NCI-H510A treated with DMSO at 0.1 percent for 48 hours (cell line): ENCODE results near the gene FAM120B.
"Not testable (repeated sequence)": the region's sequence is repeated elsewhere in the genome, so short reads cannot be mapped to it uniquely, and the experiment has no call there.

ENCODE experiments used
- DNase-seq: peaks from one replicate; lab custom pipeline; 2025; lab: John Stamatoyannopoulos, UW

The FAM120B gene, protein sequence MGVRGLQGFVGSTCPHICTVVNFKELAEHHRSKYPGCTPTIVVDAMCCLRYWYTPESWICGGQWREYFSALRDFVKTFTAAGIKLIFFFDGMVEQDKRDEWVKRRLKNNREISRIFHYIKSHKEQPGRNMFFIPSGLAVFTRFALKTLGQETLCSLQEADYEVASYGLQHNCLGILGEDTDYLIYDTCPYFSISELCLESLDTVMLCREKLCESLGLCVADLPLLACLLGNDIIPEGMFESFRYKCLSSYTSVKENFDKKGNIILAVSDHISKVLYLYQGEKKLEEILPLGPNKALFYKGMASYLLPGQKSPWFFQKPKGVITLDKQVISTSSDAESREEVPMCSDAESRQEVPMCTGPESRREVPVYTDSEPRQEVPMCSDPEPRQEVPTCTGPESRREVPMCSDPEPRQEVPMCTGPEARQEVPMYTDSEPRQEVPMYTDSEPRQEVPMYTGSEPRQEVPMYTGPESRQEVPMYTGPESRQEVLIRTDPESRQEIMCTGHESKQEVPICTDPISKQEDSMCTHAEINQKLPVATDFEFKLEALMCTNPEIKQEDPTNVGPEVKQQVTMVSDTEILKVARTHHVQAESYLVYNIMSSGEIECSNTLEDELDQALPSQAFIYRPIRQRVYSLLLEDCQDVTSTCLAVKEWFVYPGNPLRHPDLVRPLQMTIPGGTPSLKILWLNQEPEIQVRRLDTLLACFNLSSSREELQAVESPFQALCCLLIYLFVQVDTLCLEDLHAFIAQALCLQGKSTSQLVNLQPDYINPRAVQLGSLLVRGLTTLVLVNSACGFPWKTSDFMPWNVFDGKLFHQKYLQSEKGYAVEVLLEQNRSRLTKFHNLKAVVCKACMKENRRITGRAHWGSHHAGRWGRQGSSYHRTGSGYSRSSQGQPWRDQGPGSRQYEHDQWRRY

DNA sequence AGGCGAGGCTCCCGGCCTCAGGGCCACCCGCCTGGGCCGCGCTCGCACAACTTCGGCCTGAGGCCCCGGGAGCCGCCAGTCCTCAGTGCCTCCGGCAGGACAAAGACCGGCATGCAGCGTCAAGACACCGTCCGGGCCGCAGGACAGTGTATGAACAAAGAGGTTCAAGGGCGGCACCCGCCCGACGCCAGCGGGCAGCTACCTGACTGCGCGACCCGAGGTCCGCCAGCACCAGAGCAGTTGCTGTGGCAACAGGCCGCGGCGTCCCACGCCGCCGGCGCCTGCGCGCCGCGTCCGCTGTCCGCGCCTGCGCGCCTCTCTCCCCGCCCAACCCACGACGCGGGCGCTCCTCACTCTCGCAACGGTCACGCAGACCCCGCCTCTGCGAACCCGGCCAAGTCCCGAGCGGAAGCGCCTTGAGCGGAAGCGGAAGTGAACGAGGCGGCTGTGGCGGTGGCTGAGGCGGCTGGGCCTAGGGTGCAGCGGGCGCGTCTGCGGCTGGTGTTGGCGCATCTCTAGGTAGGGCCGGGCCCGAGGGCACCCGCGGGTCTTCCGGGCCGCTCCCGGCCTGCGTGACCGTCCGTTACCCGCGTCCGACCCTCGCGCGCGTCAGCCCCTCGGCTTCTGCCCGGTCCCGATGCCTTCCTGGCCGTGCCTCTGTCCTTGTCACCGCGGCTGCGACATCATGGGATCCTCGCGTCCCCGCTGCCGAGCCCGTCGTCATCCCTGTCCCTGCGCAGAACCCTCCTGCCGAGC is at the start of gene FAM120B:
Gene FAM120B, plus strand, starts transcription at position 435 of the 756 bp plus-strand sequence. CDS start 10,633 bp downstream, outside the sequence.
- DNase-seq, result peak; percentile 52

DNA sequence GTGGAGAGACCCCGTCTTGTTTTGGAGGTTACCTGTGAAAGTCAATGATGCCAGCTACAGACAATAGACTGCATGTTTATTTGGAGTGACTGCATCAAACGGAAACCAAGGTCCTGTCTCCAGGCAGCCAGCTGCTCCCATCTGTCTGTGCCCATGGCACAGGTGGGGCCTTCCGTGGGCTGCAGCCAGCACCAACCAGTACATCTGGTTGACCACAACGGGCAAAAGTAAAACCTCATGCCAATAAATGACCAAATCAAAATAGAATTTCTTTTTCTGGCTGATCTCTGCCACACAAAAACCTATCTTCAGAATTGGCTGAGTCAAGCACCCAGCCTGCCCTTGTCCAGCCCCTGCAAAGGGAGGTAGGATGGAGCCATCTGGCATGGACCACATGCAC is 49.2 kb upstream of the FAM120B start:
- DNase-seq, result no peak

DNA sequence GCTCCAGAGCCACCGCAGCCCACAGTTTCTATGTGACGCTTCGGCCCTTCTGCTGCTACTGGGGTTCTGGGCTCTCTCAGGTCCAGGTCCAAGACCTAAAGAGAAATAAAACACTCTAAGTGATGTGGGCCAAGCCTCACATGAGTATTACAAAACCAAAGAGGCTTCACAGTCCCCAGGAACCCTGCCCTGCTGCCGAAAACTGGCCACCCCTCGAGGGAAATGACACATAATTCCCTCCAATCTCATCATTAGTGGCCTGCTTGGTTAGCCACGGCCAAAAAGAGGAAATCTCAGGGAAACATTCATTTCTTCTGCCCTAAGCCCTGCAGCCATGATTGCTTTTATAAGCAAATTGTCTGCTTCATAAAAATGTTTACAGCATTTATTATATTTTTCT is 48.2 kb upstream of the FAM120B start:
- no peak for DNase-seq

DNA sequence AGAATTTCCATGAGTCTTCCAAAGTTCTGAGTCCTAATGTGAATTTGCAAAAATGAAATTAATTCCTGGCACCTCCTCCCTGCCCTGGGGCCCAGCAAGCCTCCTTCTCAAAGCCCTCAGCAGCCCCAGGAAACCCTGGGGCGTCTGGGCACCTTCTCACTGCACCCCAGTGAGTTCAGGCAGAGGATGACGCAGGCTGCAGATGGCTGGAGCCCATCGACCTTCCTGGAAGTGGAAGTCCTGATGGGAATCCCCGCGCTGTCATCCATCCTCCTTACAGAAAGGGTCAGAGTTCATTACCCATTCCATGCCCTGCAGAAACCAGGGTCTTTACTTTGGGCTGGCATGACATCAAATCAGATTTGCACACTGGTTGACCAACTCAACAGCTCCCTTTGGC is 47.3 kb upstream of the FAM120B start:
- no peak for DNase-seq

DNA sequence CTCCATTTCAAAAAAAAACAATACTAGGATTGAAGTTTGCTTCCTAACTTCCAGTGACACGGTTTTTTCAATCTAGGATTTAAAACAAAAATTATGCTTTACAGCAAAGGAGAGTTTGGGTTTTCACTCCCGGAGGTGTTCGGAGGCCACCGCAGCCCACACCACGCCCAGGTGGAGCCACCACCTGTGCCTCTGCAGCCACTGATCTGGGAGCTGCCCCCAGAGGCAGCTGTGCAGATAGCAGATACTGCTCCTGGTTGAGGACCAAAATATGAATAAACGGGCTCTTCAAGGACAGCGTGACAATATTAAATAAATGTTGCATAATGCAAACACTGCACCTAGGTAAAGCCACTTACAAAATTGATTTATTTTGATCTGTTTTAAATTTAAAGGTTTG is 45.9 kb upstream of the FAM120B start:
- no peak for DNase-seq

DNA sequence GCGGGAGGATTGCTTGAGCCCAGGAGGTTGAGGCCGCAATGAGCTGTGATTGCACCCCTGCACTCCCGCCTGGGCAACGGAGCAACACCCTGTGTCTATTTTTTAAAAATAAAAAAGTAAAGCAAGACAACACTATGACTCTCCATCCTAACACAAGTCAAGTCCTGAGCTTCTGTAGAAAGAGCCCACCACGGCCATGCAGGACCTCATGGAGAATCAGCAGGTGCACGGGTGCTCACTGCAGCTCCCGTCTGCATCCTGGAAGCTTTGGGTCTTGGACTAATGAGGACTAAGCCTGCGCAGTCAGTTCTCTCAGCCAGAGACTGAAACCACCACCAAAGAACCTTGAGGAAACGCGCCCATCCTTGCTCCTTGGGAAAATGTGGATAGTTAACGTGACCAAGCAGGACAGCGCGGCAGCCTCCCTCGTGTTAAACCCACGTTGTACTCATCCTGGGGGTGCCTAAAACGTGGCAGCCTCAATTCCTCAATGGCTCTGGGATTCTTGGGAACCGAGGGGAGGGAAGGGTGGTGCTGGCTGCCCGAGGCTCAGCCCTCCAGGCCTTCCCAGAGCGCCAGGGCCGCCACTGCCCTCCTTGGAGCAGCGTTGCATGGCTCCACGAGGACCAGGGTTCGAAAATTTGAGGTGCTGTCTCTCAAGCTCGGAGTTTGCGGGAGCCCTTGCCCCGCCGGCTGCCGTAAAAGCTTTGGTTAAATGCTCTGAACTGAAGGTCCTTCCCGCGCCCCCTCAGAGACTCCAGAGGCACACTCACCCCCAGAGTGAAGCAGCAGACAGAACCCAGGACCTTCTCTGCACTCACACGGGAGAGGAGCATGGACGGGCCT is 44.7 kb upstream of the FAM120B start:
- no peak for DNase-seq

DNA sequence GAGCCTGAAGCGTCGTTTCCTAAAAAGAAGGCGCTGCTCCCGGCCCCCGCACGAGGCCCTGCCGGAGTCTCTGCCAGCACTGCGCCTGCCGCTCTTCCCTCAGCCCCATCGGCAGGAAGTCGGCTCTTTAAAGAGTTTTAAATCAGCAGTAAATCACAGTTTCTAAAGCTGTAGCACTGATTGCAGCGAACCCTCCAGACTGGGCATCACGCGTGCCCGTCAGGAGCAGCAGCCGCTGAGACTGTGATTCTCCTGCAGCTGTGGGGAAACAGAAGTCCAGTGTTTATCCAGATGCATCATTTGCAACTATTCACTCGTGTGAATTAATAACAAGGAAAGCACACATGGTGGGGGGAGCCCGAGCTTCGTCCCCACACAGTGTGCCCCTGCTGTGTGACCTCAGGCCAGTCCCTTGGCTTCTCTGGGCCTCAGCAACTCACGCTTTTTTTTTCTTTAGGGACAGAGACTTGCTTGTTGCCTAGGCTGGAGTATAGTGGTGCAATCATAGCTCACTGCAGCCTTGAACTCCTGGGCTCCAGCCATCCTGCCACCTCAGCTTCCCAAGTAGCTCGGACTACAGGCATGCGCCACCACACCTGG is 44.0 kb upstream of the FAM120B start:
- no peak for DNase-seq

DNA sequence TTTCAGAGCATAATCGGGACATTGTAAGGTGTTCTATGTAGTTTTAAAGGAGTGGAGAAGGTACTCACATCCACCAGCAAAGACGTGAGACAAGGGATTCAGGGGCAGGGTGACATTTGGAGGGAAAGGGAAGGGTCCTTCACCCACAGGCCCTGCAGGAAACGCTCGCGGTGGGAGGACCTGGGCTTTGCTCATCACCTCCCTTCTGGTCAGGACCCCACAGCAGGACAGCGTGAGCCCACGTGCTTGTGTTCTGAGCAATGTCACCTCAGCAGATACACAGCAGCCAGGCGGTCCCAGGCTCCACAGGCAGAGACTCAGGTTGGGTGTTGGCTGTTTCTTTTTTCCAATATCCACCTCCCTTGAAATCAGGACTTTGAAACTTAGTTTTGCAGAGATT is 43.1 kb upstream of the FAM120B start:
- no peak for DNase-seq

DNA sequence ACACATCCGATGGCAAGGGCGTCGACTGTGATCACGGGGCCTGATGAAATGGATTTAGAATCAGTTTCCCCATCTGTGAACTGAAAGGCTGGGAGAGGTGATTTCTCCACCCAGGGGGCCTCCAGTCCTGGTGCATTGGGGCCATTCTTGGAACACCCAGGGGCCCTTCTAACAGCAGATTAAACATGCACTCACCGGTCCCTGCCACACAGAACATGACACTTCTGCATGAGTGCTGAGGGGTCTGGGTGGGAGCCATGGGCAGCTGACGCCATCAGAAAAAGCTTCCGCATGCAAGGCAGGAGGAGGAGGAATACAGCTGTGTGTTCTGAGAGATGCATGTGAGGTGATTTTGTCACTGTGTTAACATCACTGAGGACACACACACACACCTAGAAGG is 42.5 kb upstream of the FAM120B start:
- no peak for DNase-seq

DNA sequence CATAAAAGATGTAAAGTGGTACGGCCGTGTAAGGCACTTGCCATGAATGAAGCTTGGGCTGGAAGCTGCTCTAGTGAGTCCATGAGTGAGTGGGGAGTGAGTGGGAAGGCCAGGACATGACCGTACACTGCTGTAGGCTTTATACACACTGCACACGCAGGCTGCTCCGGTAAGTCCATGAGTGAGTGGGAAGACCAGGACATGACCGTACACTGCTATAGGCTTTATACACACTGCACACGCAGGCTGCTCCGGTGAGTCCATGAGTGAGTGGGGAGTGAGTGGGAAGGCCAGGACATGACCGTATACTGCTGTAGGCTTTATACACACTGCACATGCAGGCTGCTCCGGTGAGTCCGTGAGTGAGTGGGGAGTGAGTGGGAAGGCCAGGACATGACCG is 41.9 kb upstream of the FAM120B start:
- DNase-seq, result not testable (repeated sequence)

DNA sequence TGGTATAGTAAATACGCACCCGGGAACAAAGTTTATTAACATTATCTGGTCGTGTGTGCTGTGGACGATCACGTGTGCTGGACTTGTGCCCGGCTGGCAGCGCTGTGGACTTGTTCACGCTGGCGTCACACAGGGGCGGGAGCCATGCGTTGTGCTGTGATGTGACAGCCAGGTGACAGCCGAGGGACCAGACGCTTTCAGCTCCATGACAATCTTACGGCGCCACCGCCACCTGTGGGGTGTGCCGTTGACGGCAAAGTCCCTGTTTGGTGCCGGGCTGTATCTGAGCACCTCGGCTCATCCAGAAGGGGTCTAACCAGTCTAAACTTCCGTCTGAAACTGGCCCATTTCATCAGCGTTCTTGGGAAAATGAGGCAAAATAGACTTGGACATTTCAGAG is 40.9 kb upstream of the FAM120B start:
- no peak for DNase-seq

DNA sequence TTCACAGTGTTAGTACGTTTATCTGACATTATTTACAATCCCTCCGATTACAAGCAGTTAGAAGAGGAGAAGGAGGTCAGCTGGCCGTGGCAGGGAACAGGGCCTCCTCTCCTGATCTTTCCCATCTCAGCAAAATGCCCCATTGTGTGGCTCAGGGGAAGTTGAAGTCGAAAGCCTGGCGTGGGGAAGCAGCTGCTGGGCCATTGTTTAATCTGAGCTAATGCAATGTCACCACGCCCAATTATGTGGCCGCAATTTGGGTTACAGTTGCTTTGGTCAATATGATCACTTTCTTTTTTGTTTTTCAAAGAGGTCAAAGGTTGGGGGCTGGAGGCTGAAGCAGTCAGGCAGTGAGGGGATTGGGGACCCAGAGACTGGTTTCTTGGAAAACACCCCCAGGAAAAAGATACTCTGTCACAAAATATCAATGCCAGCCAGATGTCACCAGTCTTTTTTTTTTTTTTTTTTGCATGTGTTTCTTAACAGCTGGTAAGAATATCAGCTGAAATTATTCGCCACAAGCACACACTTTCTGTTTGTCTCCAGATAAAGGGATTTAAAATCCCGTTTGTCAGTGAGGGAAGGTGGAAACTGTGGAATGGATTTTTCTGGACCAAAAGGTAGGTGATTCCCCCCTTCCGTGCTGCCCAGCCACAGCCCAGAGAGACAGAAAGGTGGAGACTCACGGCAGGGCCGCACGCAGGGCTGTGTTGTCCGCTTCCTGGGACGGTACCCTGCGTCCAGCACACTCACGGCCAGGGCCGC is 40.3 kb upstream of the FAM120B start:
- no peak for DNase-seq

DNA sequence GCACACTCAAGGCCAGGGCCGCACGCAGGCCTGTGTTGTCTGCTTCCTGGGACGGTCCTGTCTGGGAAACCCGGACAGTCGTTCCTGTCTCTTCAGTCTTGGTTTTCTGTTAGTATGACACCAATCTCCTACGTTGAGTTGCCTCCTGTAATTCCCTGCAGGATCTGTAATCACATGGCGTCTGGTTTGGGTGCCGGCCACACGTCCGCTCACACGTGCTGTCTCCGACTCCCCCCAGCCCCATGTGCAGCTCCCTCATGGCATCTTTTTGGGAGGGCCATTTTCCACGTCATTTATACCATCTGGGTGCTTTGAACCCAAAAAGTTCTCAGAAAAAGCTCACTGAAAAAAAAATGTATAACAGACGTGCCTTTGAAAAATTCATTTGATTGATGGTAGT is 38.9 kb upstream of the FAM120B start:
- DNase-seq, result no peak

DNA sequence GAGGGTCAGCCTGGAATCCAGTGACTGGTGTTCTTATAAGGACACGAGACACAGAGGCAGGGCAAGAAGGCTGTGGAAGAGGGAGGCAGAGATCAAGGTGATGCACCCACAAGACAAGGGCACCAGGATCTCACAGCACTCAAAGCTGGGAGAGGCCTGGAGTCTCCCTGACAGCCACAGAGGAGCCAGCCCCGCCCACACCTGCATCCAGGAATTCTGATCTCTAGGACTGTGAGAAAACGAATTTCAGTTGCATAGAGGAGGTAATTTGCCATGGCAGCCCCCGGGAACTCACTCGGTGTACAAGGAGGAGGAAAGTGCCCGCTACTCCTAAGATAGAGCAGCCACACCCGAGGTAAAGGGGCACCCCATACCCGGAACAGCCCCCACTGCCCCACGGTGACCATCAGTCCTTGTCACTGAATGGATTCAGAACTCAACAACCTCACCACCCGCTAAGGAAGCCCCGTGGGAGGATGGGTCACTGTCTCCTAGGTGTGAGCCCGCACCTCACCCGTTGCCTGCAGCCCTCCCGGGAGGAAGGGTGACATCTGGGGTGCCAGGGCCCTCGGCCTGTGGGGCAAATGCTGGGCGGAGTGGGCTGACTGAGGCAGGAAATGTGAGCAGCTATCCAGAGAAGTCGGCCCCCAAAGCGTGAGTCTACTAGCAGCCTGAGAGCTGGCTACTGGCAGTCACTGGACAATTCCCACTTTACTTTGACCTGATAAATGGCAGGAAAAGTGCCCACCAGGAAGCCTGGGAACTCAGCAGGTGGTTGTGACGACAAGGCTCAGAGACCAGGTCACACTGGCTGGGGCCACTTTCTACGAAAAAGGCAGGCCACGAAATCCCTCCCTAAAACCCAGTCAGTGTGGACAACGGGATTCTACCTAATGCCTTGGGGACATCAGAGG is 38.1 kb upstream of the FAM120B start:
- DNase-seq, result no peak

DNA sequence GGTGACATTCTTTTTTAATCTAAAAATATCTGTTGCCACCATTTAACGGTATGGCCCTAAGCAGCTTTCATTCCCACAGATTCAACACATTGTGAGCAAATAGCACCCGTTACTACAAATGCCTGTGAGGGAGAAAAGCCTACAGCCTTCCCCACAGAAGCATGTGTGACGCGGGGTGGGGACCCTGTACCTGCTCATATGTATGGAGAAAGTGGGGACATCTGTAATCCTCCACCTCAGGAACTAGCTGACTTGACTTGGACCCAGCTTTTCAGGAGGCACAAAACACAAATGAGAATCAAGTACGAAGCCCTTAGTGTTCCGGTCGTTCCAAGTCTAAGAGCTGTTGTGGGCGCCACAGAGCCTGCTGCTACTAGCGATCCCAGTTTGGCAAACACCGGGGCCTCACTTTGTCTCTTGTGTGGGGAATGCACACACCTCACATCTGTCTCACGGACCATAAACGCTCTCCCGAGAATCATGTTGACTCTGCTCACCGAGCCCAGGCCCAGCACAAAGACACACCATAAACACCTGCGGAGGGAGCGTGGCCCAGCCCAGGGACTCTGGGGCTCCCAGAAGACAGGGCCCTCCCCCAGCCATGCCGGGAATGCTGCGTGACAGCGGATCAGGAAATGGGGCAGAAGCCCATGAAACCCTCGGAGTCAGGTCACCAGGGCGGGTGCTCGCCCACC is 37.3 kb upstream of the FAM120B start:
- DNase-seq, result peak; percentile 55

DNA sequence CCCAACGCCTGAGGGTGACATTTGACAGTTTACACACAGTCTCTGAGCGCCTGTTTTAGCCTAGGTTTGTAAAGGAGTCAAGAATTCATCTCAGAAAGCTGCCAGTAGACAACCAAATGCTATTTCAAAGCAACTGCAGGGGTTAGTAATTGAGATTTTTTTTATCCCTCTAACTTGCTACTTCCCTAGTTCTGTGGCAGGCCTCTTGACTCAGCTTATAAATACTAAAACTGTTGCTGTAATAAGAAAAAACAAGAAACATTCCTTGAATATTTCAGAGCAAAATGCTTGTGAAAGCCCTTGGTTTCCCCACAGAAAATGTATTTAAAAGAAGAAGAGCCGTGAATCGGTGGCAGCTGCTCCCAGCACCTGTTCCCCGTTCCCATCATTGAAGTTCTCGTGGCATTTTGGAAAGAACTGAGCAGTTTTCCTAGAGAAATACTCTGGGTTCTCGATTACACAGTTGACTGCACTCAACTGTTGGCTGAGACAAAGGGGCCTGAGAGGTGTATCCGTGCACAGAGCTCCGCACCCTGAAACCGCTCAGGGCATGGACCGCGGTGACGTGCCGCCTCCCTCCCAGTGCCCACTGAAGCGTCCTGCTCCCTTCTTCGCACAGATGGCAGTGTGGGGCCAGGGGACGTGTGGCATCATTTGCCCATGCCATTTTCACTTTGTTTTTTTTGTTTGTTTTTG is 36.6 kb upstream of the FAM120B start:
- peak; percentile 5 for DNase-seq

DNA sequence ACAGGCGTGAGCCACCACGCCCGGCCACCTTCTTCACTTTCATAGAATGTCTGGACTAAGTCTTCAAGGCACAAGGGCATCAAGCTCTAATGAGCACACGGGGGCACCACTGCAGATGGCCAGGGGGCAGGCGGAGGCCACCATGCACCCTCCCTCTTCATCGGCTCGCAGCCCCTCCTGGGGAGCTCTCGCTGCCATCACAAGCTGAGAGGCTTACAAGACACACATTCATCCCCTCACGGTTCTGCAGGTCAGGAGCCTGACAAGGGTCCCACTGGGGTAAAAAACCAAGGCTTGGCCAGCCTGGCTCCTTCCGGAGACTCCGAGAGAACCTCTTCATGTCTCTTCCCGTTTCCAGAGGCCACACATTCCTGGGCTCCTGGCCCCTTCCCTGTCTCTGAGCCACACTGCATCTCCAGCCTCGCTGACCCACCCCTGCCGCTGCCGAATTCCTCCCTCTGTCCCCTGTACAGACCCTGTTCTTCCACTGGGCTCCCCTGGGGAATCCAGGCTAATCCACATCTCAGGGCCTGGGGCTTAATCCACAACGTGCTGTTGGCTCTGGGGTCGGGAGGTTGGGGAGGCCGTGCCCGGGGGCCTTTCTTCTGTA is 35.5 kb upstream of the FAM120B start:
- DNase-seq, result no peak
